ENCODE measurements around the gene PYGB. TPM values are rescaled to one million over a fixed set of nuclear protein-coding genes. Genes with fewer than 3 reads are reported as not detected.

Gene PYGB
- total RNA-seq, 1 donor from 2014 or later: 117 TPM

DNA sequence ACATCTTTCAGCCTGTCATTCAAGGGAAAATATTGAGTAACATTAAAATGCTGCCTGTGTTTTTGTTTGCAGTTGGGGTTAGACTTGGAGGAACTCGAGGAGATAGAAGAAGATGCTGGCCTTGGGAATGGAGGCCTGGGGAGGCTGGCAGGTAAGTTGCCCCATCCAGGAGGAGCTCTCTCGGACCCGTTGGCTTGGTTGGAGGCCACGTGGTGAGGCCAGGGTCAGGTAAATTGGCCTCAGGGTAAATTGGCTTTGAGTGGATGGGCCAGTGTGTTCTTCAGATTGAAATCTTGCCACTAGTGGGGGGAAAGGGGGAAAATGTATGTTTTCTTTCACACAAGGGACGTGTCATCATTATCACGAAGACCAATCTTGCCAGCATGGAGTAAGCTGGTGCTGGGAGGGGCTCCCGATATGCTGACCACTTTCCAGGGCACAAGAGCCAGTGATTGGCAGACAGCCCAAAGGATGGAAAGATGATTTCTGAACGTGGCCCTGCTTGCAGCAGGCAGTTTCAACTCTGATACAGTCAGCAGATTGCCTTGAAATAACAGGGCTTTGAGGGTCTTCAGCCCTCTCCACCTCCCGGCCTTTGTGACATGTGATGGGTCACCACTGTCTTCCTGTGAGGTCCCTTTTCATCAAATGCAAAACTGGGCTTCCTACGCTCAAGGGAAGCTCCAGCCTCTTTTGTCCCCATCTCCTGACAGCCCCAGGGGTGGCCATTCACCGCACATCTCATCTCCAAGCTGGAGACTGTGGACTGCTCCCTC, 21.4 kb downstream of the PYGB start:
- DNase-seq (ENCODE audit: extremely low spot score in 2 of 2): no peak

DNA sequence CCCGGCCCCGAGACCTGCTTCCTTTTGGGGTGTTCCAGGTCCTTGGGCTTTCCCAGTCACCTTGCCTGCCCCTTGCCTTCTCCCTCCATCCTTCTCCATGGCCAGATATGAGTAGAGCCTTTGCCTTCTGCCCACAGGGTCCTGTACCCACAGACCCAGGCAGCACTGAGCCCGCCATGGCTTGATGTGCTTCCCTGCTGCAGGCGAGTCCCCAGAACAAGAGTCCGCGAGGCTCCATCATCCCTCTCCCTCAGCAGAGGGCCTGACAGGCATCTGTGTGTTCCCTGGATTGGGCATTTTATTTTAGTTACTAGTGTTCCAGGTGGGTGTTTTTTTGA, 21.9 kb downstream of the PYGB start:
- peaks cover 0 to 44% of the 10 kb centered on the region in 2 donors for H3K36me3 ChIP-seq
- no peak overlapping the region for H3K27ac ChIP-seq
- H3K4me3 ChIP-seq: no peak overlapping the region
- H3K9me3 ChIP-seq: no peaks in the 10 kb centered on the region
- peaks cover 8% of the 10 kb centered on the region for H3K4me1 ChIP-seq
- H3K27me3 ChIP-seq: no peaks in the 10 kb centered on the region
- intact Hi-C loops (cut with DNase I): no loop called here
- no peak for TF ChIP-seq POLR2AphosphoS5 (IDR thresholded peaks at IDR 0.05; ENCODE audit: insufficient read depth in 1 of 2, low read depth in 1 of 2)
- TF ChIP-seq, protein P1, sequence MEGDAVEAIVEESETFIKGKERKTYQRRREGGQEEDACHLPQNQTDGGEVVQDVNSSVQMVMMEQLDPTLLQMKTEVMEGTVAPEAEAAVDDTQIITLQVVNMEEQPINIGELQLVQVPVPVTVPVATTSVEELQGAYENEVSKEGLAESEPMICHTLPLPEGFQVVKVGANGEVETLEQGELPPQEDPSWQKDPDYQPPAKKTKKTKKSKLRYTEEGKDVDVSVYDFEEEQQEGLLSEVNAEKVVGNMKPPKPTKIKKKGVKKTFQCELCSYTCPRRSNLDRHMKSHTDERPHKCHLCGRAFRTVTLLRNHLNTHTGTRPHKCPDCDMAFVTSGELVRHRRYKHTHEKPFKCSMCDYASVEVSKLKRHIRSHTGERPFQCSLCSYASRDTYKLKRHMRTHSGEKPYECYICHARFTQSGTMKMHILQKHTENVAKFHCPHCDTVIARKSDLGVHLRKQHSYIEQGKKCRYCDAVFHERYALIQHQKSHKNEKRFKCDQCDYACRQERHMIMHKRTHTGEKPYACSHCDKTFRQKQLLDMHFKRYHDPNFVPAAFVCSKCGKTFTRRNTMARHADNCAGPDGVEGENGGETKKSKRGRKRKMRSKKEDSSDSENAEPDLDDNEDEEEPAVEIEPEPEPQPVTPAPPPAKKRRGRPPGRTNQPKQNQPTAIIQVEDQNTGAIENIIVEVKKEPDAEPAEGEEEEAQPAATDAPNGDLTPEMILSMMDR (IDR thresholded peaks at IDR 0.05): no peak
- TF ChIP-seq POLR2A (IDR thresholded peaks at IDR 0.05): no peak
- no peak for DNase-seq (ENCODE audit: extremely low spot score in 2 of 2)

More for the DNA sequence above, 21.4 kb downstream of the PYGB start:
- intact Hi-C loops (cut with DNase I): no loop called here
- H3K27ac ChIP-seq: no peak overlapping the region
- H3K4me3 ChIP-seq: no peak overlapping the region
- H3K36me3 ChIP-seq: peaks cover 0 to 39% of the 10 kb centered on the region in 2 donors
- H3K4me1 ChIP-seq: peaks cover 8% of the 10 kb centered on the region
- H3K9me3 ChIP-seq: no peaks in the 10 kb centered on the region
- TF ChIP-seq, protein P1 (IDR thresholded peaks at IDR 0.05): no peak
- TF ChIP-seq POLR2AphosphoS5 (IDR thresholded peaks at IDR 0.05; ENCODE audit: insufficient read depth in 1 of 2, low read depth in 1 of 2) (no peak), POLR2A (IDR thresholded peaks at IDR 0.05) (no peak)
- no peaks in the 10 kb centered on the region for H3K27me3 ChIP-seq

GRCh38 chr20:25270829-25271251, 23.0 kb downstream of the PYGB start:
- DNase-seq (ENCODE audit: extremely low spot score in 2 of 2): no peak
- Histone ChIP-seq H3K4me3 (no peak overlapping the region), H3K4me1 (peaks cover 8% of the 10 kb centered on the region), H3K9me3 (no peaks in the 10 kb centered on the region), H3K27ac (no peak overlapping the region), H3K36me3 (peaks cover 0 to 50% of the 10 kb centered on the region in 2 donors), H3K27me3 (no peaks in the 10 kb centered on the region)
- TF ChIP-seq POLR2A (IDR thresholded peaks at IDR 0.05) (no peak), POLR2AphosphoS5 (IDR thresholded peaks at IDR 0.05; ENCODE audit: insufficient read depth in 1 of 2, low read depth in 1 of 2) (no peak)
- TF ChIP-seq, protein P1 (IDR thresholded peaks at IDR 0.05): no peak
- intact Hi-C loops (cut with DNase I): no loop called here

GRCh38 chr20:25271486-25272222, 23.8 kb downstream of the PYGB start:
- DNase-seq (ENCODE audit: extremely low spot score in 2 of 2): no peak
- H3K27me3 ChIP-seq: no peaks in the 10 kb centered on the region
- peaks cover 0 to 56% of the 10 kb centered on the region in 2 donors for H3K36me3 ChIP-seq
- no peaks in the 10 kb centered on the region for H3K9me3 ChIP-seq
- no peak overlapping the region for H3K27ac ChIP-seq
- H3K4me3 ChIP-seq: no peak overlapping the region
- H3K4me1 ChIP-seq: peaks cover 8% of the 10 kb centered on the region
- intact Hi-C loops (cut with DNase I): no loop called here
- TF ChIP-seq, protein P1 (IDR thresholded peaks at IDR 0.05): no peak
- no peak for TF ChIP-seq POLR2AphosphoS5 (IDR thresholded peaks at IDR 0.05; ENCODE audit: insufficient read depth in 1 of 2, low read depth in 1 of 2)
- TF ChIP-seq POLR2A (IDR thresholded peaks at IDR 0.05): no peak
